Measurements from ENCODE around the gene AHDC1.

The AHDC1 gene

GRCh38 chr1:27531959-27532685 lies 71.8 kb downstream of the AHDC1 start:
- Histone ChIP-seq H3K27ac (ENCODE audit: low read depth, low read length) (no peak overlapping the region), H3K9ac (ENCODE audit: low read length) (no peak overlapping the region), H2BK120ac (ENCODE audit: low read depth, low read length) (no peak overlapping the region), H3K79me1 (ENCODE audit: low read length) (peaks cover 3% of the 10 kb centered on the region), H3K79me2 (ENCODE audit: control insufficient read depth, insufficient read depth, low read length) (no peaks in the 10 kb centered on the region), H3K23ac (ENCODE audit: low read length) (no peak overlapping the region), H4K5ac (ENCODE audit: low read length) (no peak overlapping the region), H3K4me1 (ENCODE audit: control insufficient read depth, low read depth, low read length) (peaks cover 19% of the 10 kb centered on the region), H4K8ac (ENCODE audit: low read depth, low read length) (no peak overlapping the region), H3K18ac (ENCODE audit: low read length) (no peak overlapping the region), H3K4ac (ENCODE audit: low read depth, low read length) (no peak overlapping the region), H3K36me3 (ENCODE audit: control insufficient read depth, insufficient read depth, low read length) (no peaks in the 10 kb centered on the region), H2AK5ac (ENCODE audit: low read length) (no peak overlapping the region), H3K27me3 (ENCODE audit: insufficient read depth, low read length, poor library complexity) (no peaks in the 10 kb centered on the region), H2BK15ac (replicated peaks; ENCODE audit: low read depth) (no peak overlapping the region), H3K4me3 (ENCODE audit: low read length) (no peak overlapping the region), H3K4me2 (ENCODE audit: low read length) (no peak overlapping the region), H3K56ac (ENCODE audit: low read length) (no peak overlapping the region), H2BK5ac (ENCODE audit: low read length) (no peak overlapping the region)
- no CpG with 5 or more reads among the region's 14 CpGs for WGBS (ENCODE audit: extremely low coverage, insufficient coverage, low lambda C conversion rate)
- no peak for DNase-seq

GRCh38 chr1:27530192-27530591 lies 73.8 kb downstream of the AHDC1 start:
- Histone ChIP-seq H3K23ac (ENCODE audit: low read length) (no peak overlapping the region), H3K27ac (ENCODE audit: low read depth, low read length) (no peak overlapping the region), H3K79me2 (ENCODE audit: control insufficient read depth, insufficient read depth, low read length) (no peaks in the 10 kb centered on the region), H2AK5ac (ENCODE audit: low read length) (no peak overlapping the region), H4K8ac (ENCODE audit: low read depth, low read length) (no peak overlapping the region), H2BK120ac (ENCODE audit: low read depth, low read length) (no peak overlapping the region), H3K56ac (ENCODE audit: low read length) (no peak overlapping the region), H3K9ac (ENCODE audit: low read length) (no peak overlapping the region), H3K36me3 (ENCODE audit: control insufficient read depth, insufficient read depth, low read length) (no peaks in the 10 kb centered on the region), H3K4me3 (ENCODE audit: low read length) (no peak overlapping the region), H3K4me1 (ENCODE audit: control insufficient read depth, low read depth, low read length) (peaks cover 16% of the 10 kb centered on the region), H2BK15ac (replicated peaks; ENCODE audit: low read depth) (no peak overlapping the region), H4K5ac (ENCODE audit: low read length) (no peak overlapping the region), H3K4me2 (ENCODE audit: low read length) (no peak overlapping the region), H3K4ac (ENCODE audit: low read depth, low read length) (no peak overlapping the region), H2BK5ac (ENCODE audit: low read length) (no peak overlapping the region), H3K27me3 (ENCODE audit: insufficient read depth, low read length, poor library complexity) (no peaks in the 10 kb centered on the region), H3K79me1 (ENCODE audit: low read length) (peaks cover 1% of the 10 kb centered on the region), H3K18ac (ENCODE audit: low read length) (no peak overlapping the region)
- WGBS (ENCODE audit: extremely low coverage, insufficient coverage, low lambda C conversion rate), result no CpG with 5 or more reads among the region's 10 CpGs
- no peak for DNase-seq

GRCh38 chr1:27529704-27530018 lies 74.3 kb downstream of the AHDC1 start:
- no peak overlapping the region for H2BK120ac ChIP-seq (ENCODE audit: low read depth, low read length)
- no peak overlapping the region for H3K27ac ChIP-seq (ENCODE audit: low read depth, low read length)
- no peak overlapping the region for H4K5ac ChIP-seq (ENCODE audit: low read length)
- no peak overlapping the region for H4K8ac ChIP-seq (ENCODE audit: low read depth, low read length)
- no peak overlapping the region for H2BK15ac ChIP-seq (replicated peaks; ENCODE audit: low read depth)
- H3K9ac ChIP-seq (ENCODE audit: low read length), result no peak overlapping the region
- no peaks in the 10 kb centered on the region for H3K27me3 ChIP-seq (ENCODE audit: insufficient read depth, low read length, poor library complexity)
- peaks cover 17% of the 10 kb centered on the region for H3K4me1 ChIP-seq (ENCODE audit: control insufficient read depth, low read depth, low read length)
- no peaks in the 10 kb centered on the region for H3K79me2 ChIP-seq (ENCODE audit: control insufficient read depth, insufficient read depth, low read length)
- H3K4ac ChIP-seq (ENCODE audit: low read depth, low read length), result no peak overlapping the region
- H3K36me3 ChIP-seq (ENCODE audit: control insufficient read depth, insufficient read depth, low read length), result no peaks in the 10 kb centered on the region
- H3K23ac ChIP-seq (ENCODE audit: low read length), result no peak overlapping the region
- no peaks in the 10 kb centered on the region for H3K79me1 ChIP-seq (ENCODE audit: low read length)
- no peak overlapping the region for H2BK5ac ChIP-seq (ENCODE audit: low read length)
- H3K4me2 ChIP-seq (ENCODE audit: low read length), result no peak overlapping the region
- H3K4me3 ChIP-seq (ENCODE audit: low read length), result no peak overlapping the region
- H3K56ac ChIP-seq (ENCODE audit: low read length), result no peak overlapping the region
- no CpG with 5 or more reads among the region's 5 CpGs for WGBS (ENCODE audit: extremely low coverage, insufficient coverage, low lambda C conversion rate)
- no peak overlapping the region for H3K18ac ChIP-seq (ENCODE audit: low read length)
- no peak overlapping the region for H2AK5ac ChIP-seq (ENCODE audit: low read length)
- DNase-seq, result no peak

GRCh38 chr1:27528818-27529703 lies 74.9 kb downstream of the AHDC1 start:
- Histone ChIP-seq H3K18ac (ENCODE audit: low read length) (no peak overlapping the region), H3K27me3 (ENCODE audit: insufficient read depth, low read length, poor library complexity) (no peaks in the 10 kb centered on the region), H3K4me1 (ENCODE audit: control insufficient read depth, low read depth, low read length) (peaks cover 17% of the 10 kb centered on the region), H4K5ac (ENCODE audit: low read length) (no peak overlapping the region), H3K23ac (ENCODE audit: low read length) (no peak overlapping the region), H2AK5ac (ENCODE audit: low read length) (no peak overlapping the region), H3K56ac (ENCODE audit: low read length) (peak overlapping the region; percentile 66), H2BK5ac (ENCODE audit: low read length) (no peak overlapping the region), H3K4me3 (ENCODE audit: low read length) (no peak overlapping the region), H3K36me3 (ENCODE audit: control insufficient read depth, insufficient read depth, low read length) (no peaks in the 10 kb centered on the region), H3K79me1 (ENCODE audit: low read length) (no peaks in the 10 kb centered on the region), H3K79me2 (ENCODE audit: control insufficient read depth, insufficient read depth, low read length) (no peaks in the 10 kb centered on the region), H3K4me2 (ENCODE audit: low read length) (peak overlapping the region; percentile 66), H3K4ac (ENCODE audit: low read depth, low read length) (no peak overlapping the region), H2BK120ac (ENCODE audit: low read depth, low read length) (no peak overlapping the region), H3K9ac (ENCODE audit: low read length) (no peak overlapping the region), H4K8ac (ENCODE audit: low read depth, low read length) (no peak overlapping the region), H2BK15ac (replicated peaks; ENCODE audit: low read depth) (no peak overlapping the region), H3K27ac (ENCODE audit: low read depth, low read length) (no peak overlapping the region)
- WGBS (ENCODE audit: extremely low coverage, insufficient coverage, low lambda C conversion rate), result no CpG with 5 or more reads among the region's 17 CpGs
- peak; percentile 64 for DNase-seq

GRCh38 chr1:27527890-27528817 lies 75.8 kb downstream of the AHDC1 start:
- H3K23ac ChIP-seq (ENCODE audit: low read length), result peak overlapping the region; percentile 0
- DNase-seq, result peak; percentile 59
- H3K4me3 ChIP-seq (ENCODE audit: low read length), result peak overlapping the region; percentile 14
- no peak overlapping the region for H2BK120ac ChIP-seq (ENCODE audit: low read depth, low read length)
- H3K18ac ChIP-seq (ENCODE audit: low read length), result peak overlapping the region; percentile 73
- peak overlapping the region; percentile 63 for H3K9ac ChIP-seq (ENCODE audit: low read length)
- no peak overlapping the region for H4K5ac ChIP-seq (ENCODE audit: low read length)
- H3K56ac ChIP-seq (ENCODE audit: low read length), result peak overlapping the region; percentile 66
- H4K8ac ChIP-seq (ENCODE audit: low read depth, low read length), result no peak overlapping the region
- no peaks in the 10 kb centered on the region for H3K36me3 ChIP-seq (ENCODE audit: control insufficient read depth, insufficient read depth, low read length)
- H3K27me3 ChIP-seq (ENCODE audit: insufficient read depth, low read length, poor library complexity), result no peaks in the 10 kb centered on the region
- no peaks in the 10 kb centered on the region for H3K79me2 ChIP-seq (ENCODE audit: control insufficient read depth, insufficient read depth, low read length)
- H3K4ac ChIP-seq (ENCODE audit: low read depth, low read length), result peak overlapping the region; percentile 20
- H3K4me1 ChIP-seq (ENCODE audit: control insufficient read depth, low read depth, low read length), result peaks cover 19% of the 10 kb centered on the region
- H2BK15ac ChIP-seq (replicated peaks; ENCODE audit: low read depth), result no peak overlapping the region
- no peak overlapping the region for H2BK5ac ChIP-seq (ENCODE audit: low read length)
- no peak overlapping the region for H2AK5ac ChIP-seq (ENCODE audit: low read length)
- peak overlapping the region; percentile 20 for H3K27ac ChIP-seq (ENCODE audit: low read depth, low read length)
- peak overlapping the region; percentile 66 for H3K4me2 ChIP-seq (ENCODE audit: low read length)
- WGBS (ENCODE audit: extremely low coverage, insufficient coverage, low lambda C conversion rate), result no CpG with 5 or more reads among the region's 71 CpGs
- H3K79me1 ChIP-seq (ENCODE audit: low read length), result no peaks in the 10 kb centered on the region

All from mesendoderm (in vitro differentiated cells).